ENCODE measurements around the gene PRRT1. TPM values are rescaled to one million over a fixed set of nuclear protein-coding genes. Genes with fewer than 3 reads are reported as not detected.

PRRT1 gene
- total and polyA plus RNA-seq, 8 donors = 0.18 to 6.0 (median 1.4) TPM; not detected in 2

GRCh38 chr6:32183483-32184083 lies 31.8 kb upstream of the PRRT1 start:
- no peaks in the 10 kb centered on the region for H3K9me3 ChIP-seq
- H3K4me1 ChIP-seq = peaks cover 42 to 90% (median 75%) of the 10 kb centered on the region in 4 donors
- peaks cover 41 to 75% (median 67%) of the 10 kb centered on the region in 4 donors for H3K36me3 ChIP-seq
- WGBS, 5 donors = 77 to 84% (median 80%) methylated on average over 14 to 15 of the region's 15 CpGs
- DNase-seq = peak in 1 of 2 donors; percentile 7
- H3K27me3 ChIP-seq = no peaks in the 10 kb centered on the region
- intact Hi-C loops (cut with DNase I; ENCODE audit: low total_unique reads) = no loop called here
- H3K4me3 ChIP-seq = no peak overlapping the region
- no peak for TF ChIP-seq EP300 (IDR thresholded peaks at IDR 0.05)
- no peak for TF ChIP-seq POLR2A (IDR thresholded peaks at IDR 0.05)
- no peak for TF ChIP-seq POLR2AphosphoS5 (IDR thresholded peaks at IDR 0.05)
- no peak for TF ChIP-seq CTCF (IDR thresholded peaks at IDR 0.05)
- H3K27ac ChIP-seq = peak overlapping the region in 4 of 5 donors; percentile 4 to 100 (median 79)

- intact Hi-C loops (cut with DNase I; ENCODE audit: low total_unique reads) = no loop called here
- WGBS, 5 donors = 66 to 81% (median 70%) methylated on average over 3 of the region's 3 CpGs
- peaks cover 37 to 85% (median 70%) of the 10 kb centered on the region in 4 donors for H3K4me1 ChIP-seq
- peak overlapping the region in 3 of 5 donors; percentile 75 to 100 (median 83) for H3K27ac ChIP-seq
- DNase-seq = peak in 1 of 2 donors; percentile 1
- no peaks in the 10 kb centered on the region for H3K27me3 ChIP-seq
- peaks cover 40 to 72% (median 66%) of the 10 kb centered on the region in 4 donors for H3K36me3 ChIP-seq
- TF ChIP-seq POLR2AphosphoS5 (IDR thresholded peaks at IDR 0.05) = no peak
- TF ChIP-seq CTCF (IDR thresholded peaks at IDR 0.05) = no peak
- no peak for TF ChIP-seq EP300 (IDR thresholded peaks at IDR 0.05)
- no peak for TF ChIP-seq POLR2A (IDR thresholded peaks at IDR 0.05)
- no peak overlapping the region for H3K4me3 ChIP-seq
- H3K9me3 ChIP-seq = no peaks in the 10 kb centered on the region
Observed at GRCh38 chr6:32183030-32183429, 31.3 kb upstream of the PRRT1 start.

- Histone ChIP-seq H3K27me3 (no peaks in the 10 kb centered on the region), H3K9me3 (no peaks in the 10 kb centered on the region), H3K27ac (peak overlapping the region in 4 of 5 donors; percentile 49 to 100 (median 79)), H3K36me3 (peaks cover 35 to 67% (median 61%) of the 10 kb centered on the region in 4 donors), H3K4me1 (peaks cover 33 to 81% (median 66%) of the 10 kb centered on the region in 4 donors), H3K4me3 (no peak overlapping the region)
- 66 to 81% (median 76%) methylated on average over 7 to 10 of the region's 10 CpGs for WGBS, 5 donors
- peak in 1 of 2 donors; percentile 11 for DNase-seq
- intact Hi-C loops (cut with DNase I; ENCODE audit: low total_unique reads) = no loop called here
- TF ChIP-seq POLR2AphosphoS5 (IDR thresholded peaks at IDR 0.05) (no peak), CTCF (IDR thresholded peaks at IDR 0.05) (no peak), EP300 (IDR thresholded peaks at IDR 0.05) (no peak), POLR2A (IDR thresholded peaks at IDR 0.05) (no peak)
Observed at GRCh38 chr6:32182555-32182981, 30.8 kb upstream of the PRRT1 start.

- Histone ChIP-seq H3K4me3 (no peak overlapping the region), H3K9me3 (no peaks in the 10 kb centered on the region), H3K4me1 (peaks cover 34 to 79% (median 63%) of the 10 kb centered on the region in 4 donors), H3K27ac (peak overlapping the region in 4 of 5 donors; percentile 49 to 100 (median 79)), H3K27me3 (no peaks in the 10 kb centered on the region), H3K36me3 (peaks cover 30 to 62% (median 55%) of the 10 kb centered on the region in 4 donors)
- peak in 1 of 2 donors; percentile 9 for DNase-seq
- no peak for TF ChIP-seq CTCF (IDR thresholded peaks at IDR 0.05)
- TF ChIP-seq POLR2A (IDR thresholded peaks at IDR 0.05) = no peak
- no peak for TF ChIP-seq POLR2AphosphoS5 (IDR thresholded peaks at IDR 0.05)
- no peak for TF ChIP-seq EP300 (IDR thresholded peaks at IDR 0.05)
- 45 to 77% (median 57%) methylated on average over 10 of the region's 10 CpGs for WGBS, 5 donors
- intact Hi-C loops (cut with DNase I; ENCODE audit: low total_unique reads) = no loop called here
Observed at GRCh38 chr6:32181915-32182529, 30.3 kb upstream of the PRRT1 start.

All from stomach (tissue), 9 donors.